Sigmoid colon (tissue), 7 donors: ENCODE measurements around the gene BTBD9. TPM values are rescaled to one million over a fixed set of nuclear protein-coding genes. Genes with fewer than 3 reads are reported as not detected.

Experiments used
- DNase-seq: peaks from one replicate; pipeline ENCODE4 v3.0.0-alpha.2; 2019
- H3K27ac ChIP-seq, 4 donors: fragments of 200-600 bp; sonication (generic); one replicate each; pipeline ENCODE4 v1.5.1; 2016 to 2019; ENCODE audit warnings: mild to moderate bottlenecking in 1 of 4
- H3K27me3 ChIP-seq, 3 donors: fragments of 200-600 bp; sonication (generic); one replicate each; pipeline ENCODE4 v1.5.1; 2019; ENCODE audit warnings: mild to moderate bottlenecking in 1 of 3
- H3K36me3 ChIP-seq, 4 donors: fragments of 200-600 bp; sonication (generic); one replicate each; pipeline ENCODE4 v1.5.1; 2016 to 2019
- H3K4me1 ChIP-seq, 4 donors: fragments of 200-600 bp; sonication (generic); one replicate each; pipeline ENCODE4 v1.5.1; 2017 to 2019
- H3K4me3 ChIP-seq, 4 donors: fragments of 200-600 bp; sonication (generic); one replicate each; pipeline ENCODE4 v1.5.1; 2017 to 2019; ENCODE audit warnings: mild to moderate bottlenecking in 2 of 4, moderate library complexity in 1 of 4
- H3K9me3 ChIP-seq, 4 donors: fragments of 200-600 bp in 3 of 4; sonication (generic) in 3 of 4; one replicate each; pipeline versions ENCODE4 v1.5.1 to v1.6.1; 2013 to 2019
- EP300 ChIP-seq, 4 donors: sonication (generic); formaldehyde crosslinking; IDR thresholded peaks; one replicate each; pipeline ENCODE4 v1.6.1; 2017; ENCODE audit warnings: antibody characterized with exemption in 4 of 4
- POLR2A ChIP-seq, 2 donors: fragments of 450-650 bp; IDR thresholded peaks; one replicate each; pipeline ENCODE4 v1.6.1; 2016; ENCODE audit warnings: antibody characterized with exemption in 2 of 2, mild to moderate bottlenecking in 2 of 2, moderate library complexity in 2 of 2
- POLR2AphosphoS5 ChIP-seq, 4 donors: sonication (generic); formaldehyde crosslinking; IDR thresholded peaks; one replicate each; pipeline ENCODE4 v1.6.1; 2017; ENCODE audit warnings: antibody characterized with exemption in 4 of 4
- WGBS, 2 donors: extraction: QIAGEN DNeasy Blood & Tissue Kit; methylation state at CpG; one replicate each; pipeline ENCODE4 v1.1.7; 2013; 5-methylcytosine and 5-hydroxymethylcytosine counted together
- intact Hi-C: fragments of 100-400 bp; cut with DNase I; formaldehyde crosslinking; loops from one replicate; pipeline ENCODE4 v1.15.1; 2023
- polyA plus RNA-seq, 3 donors: library from polyadenylated mRNA; stranded (reverse); fragments of 200-250 nt; gene quantifications; one replicate each; pipeline ENCODE4 v1.2.3, GENCODE V29; 2013
- total RNA-seq, 4 donors: library from RNA; depleted of rRNA; stranded (reverse); fragments of >200 nt; gene quantifications; one replicate each; pipeline ENCODE4 v1.1.0, GENCODE V29; 2016
- TF ChIP-seq, protein P1 (sequence below), 4 experiments: fragments of 450-650 bp in 3 of 4; fragments of 200-600 bp in 1 of 4; IDR thresholded peaks; one replicate each; pipeline ENCODE4 v1.5.1; 2016 to 2019; ENCODE audit warnings: antibody characterized with exemption in 4 of 4, mild to moderate bottlenecking in 3 of 4, moderate library complexity in 2 of 4
- donor health status: healthy with polysubstance abuse.
- donor health status: Bipolar disorder and iron deficiency.
- donor health status: healthy.

BTBD9 gene
- total and polyA plus RNA-seq, 7 donors: 3.6 to 20.8 (median 10.5) TPM

DNA sequence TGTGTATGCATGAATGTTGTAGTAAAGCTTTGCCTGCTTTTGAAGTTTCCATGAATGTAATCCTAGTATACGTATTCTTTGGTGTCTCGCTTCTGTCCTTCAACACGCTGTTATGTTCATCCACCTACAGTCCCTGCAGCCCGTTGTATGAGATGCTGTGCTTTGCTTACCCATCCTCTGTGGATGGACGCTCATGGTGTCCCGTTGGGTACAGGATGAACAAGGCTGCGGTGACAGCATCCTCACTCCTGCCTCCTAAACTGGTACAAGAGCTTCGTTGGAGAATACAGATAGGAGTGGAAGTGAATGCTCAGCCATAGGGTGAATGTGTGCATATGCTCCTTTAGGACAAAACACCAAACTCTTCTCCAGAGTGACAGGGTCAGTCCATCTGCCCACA is 454.0 kb downstream of the BTBD9 start:
- DNase-seq: no peak
- intact Hi-C loops: no loop called here
- no peak overlapping the region for H3K4me3 ChIP-seq
- no peak overlapping the region for H3K27ac ChIP-seq
- no peaks in the 10 kb centered on the region for H3K9me3 ChIP-seq
- no peaks in the 10 kb centered on the region for H3K36me3 ChIP-seq
- WGBS, 2 donors: 95 to 96% methylated on average over 8 of the region's 8 CpGs
- H3K27me3 ChIP-seq: no peaks in the 10 kb centered on the region
- H3K4me1 ChIP-seq: no peaks in the 10 kb centered on the region
- TF ChIP-seq POLR2AphosphoS5 (IDR thresholded peaks at IDR 0.05): no peak
- TF ChIP-seq EP300 (IDR thresholded peaks at IDR 0.05): no peak
- no peak for TF ChIP-seq POLR2A (IDR thresholded peaks at IDR 0.05)
- TF ChIP-seq, protein P1, sequence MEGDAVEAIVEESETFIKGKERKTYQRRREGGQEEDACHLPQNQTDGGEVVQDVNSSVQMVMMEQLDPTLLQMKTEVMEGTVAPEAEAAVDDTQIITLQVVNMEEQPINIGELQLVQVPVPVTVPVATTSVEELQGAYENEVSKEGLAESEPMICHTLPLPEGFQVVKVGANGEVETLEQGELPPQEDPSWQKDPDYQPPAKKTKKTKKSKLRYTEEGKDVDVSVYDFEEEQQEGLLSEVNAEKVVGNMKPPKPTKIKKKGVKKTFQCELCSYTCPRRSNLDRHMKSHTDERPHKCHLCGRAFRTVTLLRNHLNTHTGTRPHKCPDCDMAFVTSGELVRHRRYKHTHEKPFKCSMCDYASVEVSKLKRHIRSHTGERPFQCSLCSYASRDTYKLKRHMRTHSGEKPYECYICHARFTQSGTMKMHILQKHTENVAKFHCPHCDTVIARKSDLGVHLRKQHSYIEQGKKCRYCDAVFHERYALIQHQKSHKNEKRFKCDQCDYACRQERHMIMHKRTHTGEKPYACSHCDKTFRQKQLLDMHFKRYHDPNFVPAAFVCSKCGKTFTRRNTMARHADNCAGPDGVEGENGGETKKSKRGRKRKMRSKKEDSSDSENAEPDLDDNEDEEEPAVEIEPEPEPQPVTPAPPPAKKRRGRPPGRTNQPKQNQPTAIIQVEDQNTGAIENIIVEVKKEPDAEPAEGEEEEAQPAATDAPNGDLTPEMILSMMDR (IDR thresholded peaks at IDR 0.05): no peak

DNA sequence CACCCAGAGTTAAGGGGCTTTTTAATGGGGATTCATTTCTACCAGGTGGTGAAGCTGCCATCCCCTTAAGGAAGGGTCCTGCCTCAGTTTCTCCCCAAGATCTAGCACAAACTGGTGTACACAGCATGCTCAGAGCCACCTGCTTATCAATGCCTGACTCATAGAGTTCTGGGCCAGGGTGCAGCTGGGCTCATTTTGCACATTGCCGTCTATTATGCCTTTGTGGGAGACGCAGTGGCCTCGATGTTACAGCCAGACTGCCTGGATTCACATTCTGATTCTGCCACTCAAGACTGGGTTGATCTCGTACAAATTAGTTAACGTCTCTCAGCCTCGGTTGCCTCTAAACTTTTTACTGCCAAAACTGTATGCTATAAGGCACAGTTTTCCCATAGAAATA is 454.5 kb downstream of the BTBD9 start:
- Histone ChIP-seq H3K4me3 (no peak overlapping the region), H3K27me3 (no peaks in the 10 kb centered on the region), H3K9me3 (no peaks in the 10 kb centered on the region), H3K4me1 (no peaks in the 10 kb centered on the region), H3K27ac (no peak overlapping the region), H3K36me3 (no peaks in the 10 kb centered on the region)
- TF ChIP-seq POLR2A (IDR thresholded peaks at IDR 0.05): no peak
- TF ChIP-seq EP300 (IDR thresholded peaks at IDR 0.05): no peak
- no peak for TF ChIP-seq POLR2AphosphoS5 (IDR thresholded peaks at IDR 0.05)
- TF ChIP-seq, protein P1 (IDR thresholded peaks at IDR 0.05): no peak
- WGBS, 2 donors: 95 to 97% methylated on average over 6 of the region's 6 CpGs
- DNase-seq: no peak
- intact Hi-C loops: no loop called here

DNA sequence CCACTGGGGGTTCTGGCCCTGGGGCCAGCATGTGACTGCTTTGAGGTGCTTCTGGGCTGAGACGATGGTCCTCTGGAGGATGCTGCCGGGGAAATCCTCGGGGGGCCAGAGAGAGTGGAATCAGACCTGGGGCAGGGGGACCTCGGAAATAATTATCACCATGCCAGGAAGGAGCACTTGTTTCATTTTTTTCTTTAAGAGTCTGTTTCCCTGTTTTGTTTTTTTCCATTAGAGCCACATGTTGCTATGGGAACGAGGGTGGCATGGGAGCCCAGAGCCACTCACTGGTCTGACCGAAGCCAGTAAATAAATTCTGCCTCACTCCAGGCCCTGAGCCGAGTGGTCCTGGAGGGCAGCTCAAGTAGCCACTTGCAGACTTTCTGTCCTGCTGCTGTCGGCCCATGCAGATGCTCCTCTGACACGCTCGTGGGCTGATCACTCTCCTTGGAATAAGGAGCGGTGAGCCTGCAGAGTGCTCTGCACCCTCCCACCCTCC is 455.1 kb downstream of the BTBD9 start:
- Histone ChIP-seq H3K27me3 (no peaks in the 10 kb centered on the region), H3K36me3 (no peaks in the 10 kb centered on the region), H3K27ac (no peak overlapping the region), H3K4me1 (no peaks in the 10 kb centered on the region), H3K9me3 (no peaks in the 10 kb centered on the region), H3K4me3 (no peak overlapping the region)
- WGBS, 2 donors: 91 to 93% methylated on average over 11 of the region's 11 CpGs
- intact Hi-C loops: no loop called here
- TF ChIP-seq POLR2AphosphoS5 (IDR thresholded peaks at IDR 0.05) (no peak), EP300 (IDR thresholded peaks at IDR 0.05) (no peak), POLR2A (IDR thresholded peaks at IDR 0.05) (no peak)
- TF ChIP-seq, protein P1 (IDR thresholded peaks at IDR 0.05): no peak
- no peak for DNase-seq

DNA sequence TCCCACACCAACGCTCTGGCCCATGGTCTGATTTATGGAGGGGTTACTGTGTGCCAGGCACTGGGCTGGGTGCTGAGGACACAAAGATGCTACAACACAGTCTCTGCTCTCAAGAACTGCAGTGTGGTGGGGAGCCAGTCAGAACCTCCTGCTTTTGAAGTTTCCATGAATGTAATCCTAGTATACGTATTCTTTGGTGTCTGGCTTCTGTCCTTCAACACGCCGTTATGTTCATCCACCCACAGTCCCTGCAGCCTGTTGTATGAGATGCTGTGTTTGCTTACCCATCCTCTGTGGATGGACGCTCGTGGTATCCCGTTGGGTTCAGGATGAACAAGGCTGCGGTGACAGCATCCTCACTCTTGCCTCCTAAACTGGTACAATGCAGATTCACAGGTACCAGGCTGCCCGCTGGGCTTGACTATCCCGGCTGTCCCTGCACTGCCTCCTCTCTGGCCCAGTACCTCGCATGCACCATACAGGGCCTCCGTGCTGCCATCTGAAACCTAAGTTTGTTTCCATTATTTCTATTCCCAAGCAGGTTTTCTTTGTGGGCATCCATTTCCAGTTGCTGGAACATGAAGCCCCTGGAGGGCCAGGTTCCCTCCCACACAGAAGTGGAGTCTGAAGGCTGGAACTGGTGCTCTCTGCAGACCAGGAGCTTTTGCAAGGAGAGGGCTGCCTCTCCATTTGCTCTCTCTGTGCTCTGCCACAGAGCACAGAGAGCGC is 455.7 kb downstream of the BTBD9 start:
- intact Hi-C loops: no loop called here

More for the DNA sequence above, 455.7 kb downstream of the BTBD9 start:
- no peak for DNase-seq
- H3K36me3 ChIP-seq: no peaks in the 10 kb centered on the region
- TF ChIP-seq, protein P1 (IDR thresholded peaks at IDR 0.05): no peak
- TF ChIP-seq EP300 (IDR thresholded peaks at IDR 0.05) (no peak), POLR2AphosphoS5 (IDR thresholded peaks at IDR 0.05) (no peak), POLR2A (IDR thresholded peaks at IDR 0.05) (no peak)
- H3K4me3 ChIP-seq: no peak overlapping the region
- no peaks in the 10 kb centered on the region for H3K4me1 ChIP-seq
- H3K27me3 ChIP-seq: no peaks in the 10 kb centered on the region
- H3K9me3 ChIP-seq: no peaks in the 10 kb centered on the region
- no peak overlapping the region for H3K27ac ChIP-seq
- 93% methylated on average over 13 of the region's 13 CpGs for WGBS, 2 donors
